Left hindlimb (tissue), 1 donor: ENCODE measurements around the gene PLK3.
"Not testable (repeated sequence)": the region's sequence is repeated elsewhere in the genome, so short reads cannot be mapped to it uniquely, and the experiment has no call there.

Experiments used
- DNase-seq: peaks from one replicate; pipeline ENCODE4 v3.0.0-alpha.2; 2018

The PLK3 gene

GRCh38 chr1:44810101-44810761 is 10.1 kb downstream of the PLK3 start:
- DNase-seq = peak; percentile 39

- DNase-seq = not testable (repeated sequence)
Measured at GRCh38 chr1:44810762-44811105, 10.6 kb downstream of the PLK3 start.

DNA sequence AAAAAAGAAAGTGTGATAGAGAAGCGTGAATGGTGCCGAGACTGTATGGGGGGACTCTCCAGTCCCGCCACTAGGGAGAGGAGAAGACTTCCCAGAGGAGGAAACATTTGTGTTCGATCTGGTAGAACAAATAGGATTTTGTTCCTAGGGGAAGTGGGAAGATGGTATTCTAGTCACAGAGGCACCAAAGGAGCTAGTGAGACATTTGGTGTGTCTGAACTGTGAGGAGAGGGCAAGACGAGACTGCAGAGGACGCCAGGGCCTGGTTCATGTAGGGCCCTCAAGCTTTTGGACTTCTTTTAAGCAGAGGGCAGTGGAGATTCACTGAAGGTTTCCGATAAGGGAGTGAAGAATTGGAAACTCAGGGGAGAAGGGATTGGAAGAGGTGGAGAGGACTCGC is 11.1 kb downstream of the PLK3 start:
- DNase-seq = no peak

DNA sequence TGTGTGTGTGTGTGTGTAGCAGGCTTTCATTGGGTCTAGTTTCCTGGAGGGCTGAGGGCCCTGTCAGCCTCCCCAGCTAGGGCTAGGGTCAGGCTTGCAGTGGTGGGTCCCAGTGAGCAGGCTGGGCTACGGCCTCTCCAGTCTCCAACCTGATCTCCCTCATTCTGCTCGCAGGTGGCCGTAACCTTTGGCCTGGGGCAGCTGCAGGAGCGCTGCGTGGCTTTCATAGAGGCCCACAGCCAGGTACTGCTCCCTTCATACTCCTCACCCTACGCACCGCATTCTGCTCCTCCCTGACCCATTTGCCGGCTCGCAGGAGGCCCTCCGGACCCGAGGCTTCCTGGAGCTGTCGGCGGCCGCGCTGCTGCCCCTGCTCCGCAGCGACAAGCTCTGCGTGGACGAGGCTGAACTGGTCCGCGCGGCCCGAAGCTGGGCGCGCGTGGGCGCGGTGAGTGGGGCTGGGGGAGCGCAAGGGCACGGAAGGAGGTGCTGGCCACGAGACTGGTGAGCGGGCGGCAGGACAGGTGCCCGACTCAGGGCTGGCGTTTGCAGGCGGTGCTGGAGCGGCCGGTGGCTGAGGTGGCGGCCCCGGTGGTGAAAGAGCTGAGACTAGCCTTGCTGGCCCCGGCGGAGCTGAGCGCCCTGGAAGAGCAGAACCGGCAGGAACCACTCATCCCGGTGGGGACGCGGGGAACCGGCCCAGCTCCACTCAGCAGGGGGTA is 12.8 kb downstream of the PLK3 start:
- no peak for DNase-seq

- DNase-seq = not testable (repeated sequence)
Measured at GRCh38 chr1:44815926-44816325, 15.7 kb downstream of the PLK3 start.

DNA sequence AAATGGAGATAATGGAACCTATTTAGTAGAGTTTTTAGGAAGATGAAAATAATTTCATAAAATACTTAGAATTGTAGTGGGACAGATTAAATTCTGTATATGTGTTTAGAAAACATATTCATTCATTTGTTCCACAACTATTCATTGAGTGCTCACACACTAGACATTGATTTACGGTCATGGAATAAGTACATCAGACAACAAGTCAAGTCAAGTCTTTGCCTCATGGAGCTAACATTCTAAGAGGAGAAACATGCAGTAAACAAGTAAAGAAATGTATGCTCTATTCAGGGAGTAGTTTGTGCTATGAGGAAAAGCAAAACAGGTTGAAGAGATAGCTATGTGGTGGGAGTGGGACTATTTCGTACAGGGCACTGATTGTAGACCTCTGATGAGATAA is 17.1 kb downstream of the PLK3 start:
- DNase-seq = no peak

- DNase-seq = no peak
Measured at GRCh38 chr1:44817771-44818495, 17.8 kb downstream of the PLK3 start.

DNA sequence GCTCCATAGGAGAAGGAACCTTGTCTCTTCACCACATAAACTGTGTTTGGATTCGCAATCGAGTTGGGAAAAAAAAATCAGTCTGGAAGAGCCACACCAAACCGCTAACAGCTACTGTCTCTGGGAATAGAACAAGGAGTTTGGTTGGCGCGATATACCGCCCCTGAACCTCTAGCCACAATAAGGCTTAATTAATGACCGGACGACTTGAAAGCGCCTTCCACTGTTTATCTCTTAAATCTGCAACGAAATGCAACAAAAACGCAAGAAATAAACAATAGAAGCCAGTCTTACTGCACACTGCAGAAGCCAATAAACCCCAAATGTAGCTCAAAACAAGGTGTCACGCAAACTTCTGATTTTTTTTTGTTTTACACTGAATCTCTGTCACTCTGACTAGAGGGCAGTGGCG is 19.0 kb downstream of the PLK3 start:
- DNase-seq = peak; percentile 41

- peak; percentile 84 for DNase-seq
Measured at GRCh38 chr1:44819608-44820327, 19.6 kb downstream of the PLK3 start.

GRCh38 chr1:44820328-44821239 is 20.4 kb downstream of the PLK3 start:
- DNase-seq = no peak

- no peak for DNase-seq
Measured at GRCh38 chr1:44821240-44821715, 21.1 kb downstream of the PLK3 start.

- DNase-seq = peak; percentile 39
Measured at GRCh38 chr1:44822131-44822701, 22.0 kb downstream of the PLK3 start.

DNA sequence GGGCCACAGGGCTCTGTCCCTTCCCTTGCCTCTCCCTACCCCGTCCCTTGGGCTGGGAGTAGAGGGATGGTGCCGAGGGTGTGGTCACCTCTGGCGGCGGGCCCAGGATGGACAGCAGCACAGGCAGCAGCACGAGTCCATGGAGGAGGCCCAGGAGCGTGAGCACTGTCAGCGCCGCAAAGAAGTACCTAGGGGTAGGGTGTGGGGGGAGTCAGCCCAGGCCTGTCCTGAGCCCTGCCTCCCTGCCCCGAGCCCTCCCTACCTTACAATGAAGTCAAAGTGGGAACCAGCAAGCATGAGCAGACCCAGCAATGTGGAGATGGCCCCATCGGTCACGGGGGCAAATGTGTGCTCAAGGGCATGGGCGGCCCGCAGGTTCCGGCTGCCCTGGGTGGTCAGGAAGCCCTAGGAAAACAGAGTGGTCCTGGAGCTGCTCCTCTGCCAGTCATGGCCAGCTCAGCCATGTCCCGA is 22.8 kb downstream of the PLK3 start:
- DNase-seq = peak; percentile 30

DNA sequence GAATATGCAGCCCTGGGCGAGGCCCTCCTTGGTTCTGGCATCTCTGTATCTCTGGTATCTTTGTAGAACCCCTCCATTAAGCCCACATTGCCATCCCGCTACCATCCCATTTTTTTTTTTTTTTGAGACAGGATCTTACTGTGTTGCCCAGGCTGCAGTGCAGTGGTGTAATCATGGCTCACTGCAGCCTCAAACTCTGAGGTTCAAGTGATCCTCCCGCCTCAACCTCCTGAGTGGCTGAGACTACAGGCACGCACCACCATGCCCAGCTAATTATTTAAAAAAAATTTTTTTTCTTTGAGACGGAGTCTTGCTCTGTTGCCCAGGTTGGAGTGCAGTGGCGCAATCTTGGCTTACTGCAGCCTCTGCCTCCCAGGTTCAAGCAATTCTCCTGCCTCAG is 24.2 kb downstream of the PLK3 start:
- DNase-seq = not testable (repeated sequence)

DNA sequence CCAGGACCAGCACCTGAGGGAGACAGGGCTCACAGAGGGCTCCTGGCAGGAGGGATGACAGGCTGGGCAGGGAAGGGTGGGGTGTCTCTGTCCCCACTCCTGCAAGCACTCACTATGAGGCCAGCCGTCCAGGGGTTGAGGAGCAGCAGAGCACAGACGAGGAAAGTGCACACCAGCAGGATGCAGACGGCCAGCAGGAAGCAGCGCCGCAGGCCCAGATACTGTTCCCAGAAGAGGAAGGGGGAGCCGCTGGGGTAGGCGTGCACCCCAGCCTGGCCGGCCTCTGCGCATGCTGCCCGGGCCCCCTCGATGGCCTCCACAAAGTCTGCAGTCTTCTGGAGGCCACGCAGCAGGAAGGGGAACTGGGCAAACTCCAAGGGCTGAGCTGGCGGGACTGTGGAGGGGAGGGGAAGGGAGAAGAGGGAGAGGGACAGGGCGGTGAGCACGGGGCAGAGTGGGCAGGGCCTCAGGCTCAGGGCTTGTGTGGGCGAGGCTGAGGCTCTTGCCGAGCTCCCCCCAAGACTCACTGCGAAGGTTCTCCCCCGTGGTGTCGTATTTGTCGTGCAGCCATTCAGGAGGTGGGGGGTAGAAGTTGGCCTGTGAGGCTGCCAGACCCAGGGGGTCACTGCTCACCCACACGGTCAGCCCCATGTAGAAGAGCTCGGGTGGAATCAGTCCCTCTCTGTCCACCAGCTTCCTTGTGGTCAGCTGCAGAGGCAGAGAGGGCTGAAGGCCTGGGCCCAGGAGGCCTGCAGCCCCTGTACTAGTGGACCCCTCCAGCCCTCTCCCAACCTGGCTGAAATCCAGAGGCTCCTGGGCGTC is 26.4 kb downstream of the PLK3 start:
- peak; percentile 77 for DNase-seq

- no peak for DNase-seq
Measured at GRCh38 chr1:44827197-44828002, 27.2 kb downstream of the PLK3 start.

GRCh38 chr1:44828003-44828651 is 27.9 kb downstream of the PLK3 start:
- no peak for DNase-seq

- no peak for DNase-seq
Measured at GRCh38 chr1:44828841-44829440, 28.8 kb downstream of the PLK3 start.
